Neural cell (in vitro differentiated cells): Measurements from ENCODE around the gene ST3GAL3. TPM values are rescaled to one million over a fixed set of nuclear protein-coding genes. Genes with fewer than 3 reads are reported as not detected.

Source experiments
- H2AFZ ChIP-seq: fragments of 200-600, 300-800 bp; sonication (generic), shearing (Covaris generic); 2 replicates; pipeline ENCODE4 v1.6.0; 2014; ENCODE audit warnings: low read depth, mild to moderate bottlenecking, antibody characterized with exemption, low read length, moderate library complexity
- H3F3A ChIP-seq: fragments of 200-600 bp; shearing (Covaris generic); 2 replicates; pipeline ENCODE4 v1.6.1; 2016; ENCODE audit warnings: mild to moderate bottlenecking, moderate library complexity, mixed read lengths, antibody characterized with exemption, low read length; ENCODE audit not compliant: insufficient read depth, poor library complexity, severe bottlenecking
- H3K27ac ChIP-seq: fragments of 200-600, 300-800 bp; sonication (generic), shearing (Covaris generic); 2 replicates; pipeline ENCODE4 v1.5.1; 2014; ENCODE audit warnings: mild to moderate bottlenecking, low read length, moderate library complexity
- H3K27me3 ChIP-seq: fragments of 300-800, 200-600 bp; sonication (generic), shearing (Covaris generic); 2 replicates; pipeline ENCODE4 v1.6.0; 2014; ENCODE audit warnings: mild to moderate bottlenecking, low read depth, low read length, moderate library complexity; ENCODE audit not compliant: insufficient read depth
- H3K36me3 ChIP-seq: fragments of 300-800, 200-600 bp; sonication (generic), shearing (Covaris generic); 2 replicates; pipeline ENCODE4 v1.5.1; 2014; ENCODE audit warnings: mild to moderate bottlenecking, antibody characterized with exemption, low read length, moderate library complexity; ENCODE audit not compliant: insufficient read depth
- H3K4me2 ChIP-seq: fragments of 300-800, 200-600 bp; sonication (generic), shearing (Covaris generic); 2 replicates; pipeline ENCODE4 v1.6.0; 2014; ENCODE audit warnings: mild to moderate bottlenecking, low read length
- H3K4me3 ChIP-seq: fragments of 300-800, 200-600 bp; sonication (generic), shearing (Covaris generic); 2 replicates; pipeline ENCODE4 v1.5.1; 2014; ENCODE audit warnings: mild to moderate bottlenecking, low read length, moderate library complexity
- H3K79me2 ChIP-seq: fragments of 200-600 bp; shearing (Covaris generic); replicated peaks from 2 replicates; pipeline ENCODE4 v1.6.0; 2014; ENCODE audit warnings: mild to moderate bottlenecking, low read length, moderate library complexity; ENCODE audit not compliant: insufficient read depth
- H3K9ac ChIP-seq: fragments of 300-800, 200-600 bp; sonication (generic), shearing (Covaris generic); 2 replicates; pipeline ENCODE4 v1.6.1; 2016; ENCODE audit warnings: mild to moderate bottlenecking, low read length, mixed read lengths
- H3K9me2 ChIP-seq: fragments of 200-600 bp; shearing (Covaris generic); 2 replicates; pipeline ENCODE4 v1.6.1; 2016; ENCODE audit warnings: mild to moderate bottlenecking, low read length, mixed read lengths; ENCODE audit not compliant: insufficient read depth
- H3K9me3 ChIP-seq: fragments of 200-600, 300-800 bp; sonication (generic), shearing (Covaris generic); 2 replicates; pipeline ENCODE4 v1.6.1; 2016; ENCODE audit warnings: mild to moderate bottlenecking, mixed run types, low read length, moderate library complexity, mixed read lengths
- H4K20me1 ChIP-seq: fragments of 200-600 bp; shearing (Covaris generic); 2 replicates; pipeline ENCODE4 v1.6.1; 2016; ENCODE audit warnings: mild to moderate bottlenecking, mixed run types; ENCODE audit not compliant: insufficient read depth
- CTCF ChIP-seq: fragments of 450-650 bp; IDR thresholded peaks from 2 replicates; pipeline ENCODE4 v1.5.1; 2014; ENCODE audit warnings: antibody characterized with exemption, mild to moderate bottlenecking, moderate library complexity; ENCODE audit not compliant: poor library complexity, severe bottlenecking
- EP300 ChIP-seq: fragments of 450-650 bp; conservative IDR thresholded peaks from 2 replicates; pipeline ENCODE4 v1.6.1; 2014; ENCODE audit warnings: antibody characterized with exemption, mild to moderate bottlenecking, moderate library complexity; ENCODE audit not compliant: poor library complexity, severe bottlenecking
- EZH2 ChIP-seq: fragments of 200-600, 300-800 bp; shearing (Covaris generic), sonication (generic); IDR thresholded peaks from 2 replicates; pipeline ENCODE4 v1.6.1; 2014; ENCODE audit warnings: antibody characterized with exemption, low read length, borderline replicate concordance, mild to moderate bottlenecking; ENCODE audit not compliant: insufficient read depth, poor library complexity, severe bottlenecking
- MXI1 ChIP-seq: fragments of 450-650 bp; conservative IDR thresholded peaks from 2 replicates; pipeline ENCODE4 v1.6.1; 2014; ENCODE audit warnings: antibody characterized with exemption, mild to moderate bottlenecking; ENCODE audit not compliant: poor library complexity, severe bottlenecking
- POLR2AphosphoS5 ChIP-seq: IDR thresholded peaks from 2 replicates; pipeline ENCODE4 v1.6.1; 2012
- RAD21 ChIP-seq: fragments of 450-650 bp; conservative IDR thresholded peaks from 2 replicates; pipeline ENCODE4 v1.6.1; 2014; ENCODE audit warnings: antibody characterized with exemption, mild to moderate bottlenecking, moderate library complexity
- REST ChIP-seq: IDR thresholded peaks from 2 replicates; pipeline ENCODE4 v1.6.1; 2012; ENCODE audit warnings: borderline replicate concordance
- SMC3 ChIP-seq: fragments of 450-650 bp; conservative IDR thresholded peaks from 2 replicates; pipeline ENCODE4 v1.6.1; 2014; ENCODE audit warnings: antibody characterized with exemption, mild to moderate bottlenecking, moderate library complexity; ENCODE audit not compliant: poor library complexity
- TAF1 ChIP-seq: IDR thresholded peaks from 2 replicates; pipeline ENCODE4 v1.6.1; 2012; ENCODE audit warnings: low read depth
- polyA plus RNA-seq: library from polyadenylated mRNA; depleted of rRNA; stranded (reverse); fragments of >200 nt; gene quantifications from 2 replicates; pipeline ENCODE4 v1.2.3, GENCODE V29; 2014

The ST3GAL3 gene
- polyA plus RNA-seq, 1 donor from 2014 or later = 36.8 TPM

GRCh38 chr1:43874716-43875115, 167.4 kb downstream of the ST3GAL3 start:
- no peak overlapping the region for H3K9ac ChIP-seq
- H3K9me3 ChIP-seq = no peaks in the 10 kb centered on the region
- TF ChIP-seq RAD21 (no peak), MXI1 (no peak), SMC3 (no peak), EZH2 (no peak), CTCF (no peak), EP300 (no peak), POLR2AphosphoS5 (no peak), REST (no peak), TAF1 (no peak)
- H3F3A ChIP-seq = no peaks in the 10 kb centered on the region
- H3K9me2 ChIP-seq = no peaks in the 10 kb centered on the region
- H3K4me3 ChIP-seq = no peak overlapping the region
- H2AFZ ChIP-seq = no peak overlapping the region
- no peaks in the 10 kb centered on the region for H3K79me2 ChIP-seq
- H3K27me3 ChIP-seq = no peaks in the 10 kb centered on the region
- H3K27ac ChIP-seq = no peak overlapping the region
- H3K4me2 ChIP-seq = no peak overlapping the region
- H4K20me1 ChIP-seq = no peaks in the 10 kb centered on the region
- no peaks in the 10 kb centered on the region for H3K36me3 ChIP-seq

- Histone ChIP-seq H4K20me1 (no peaks in the 10 kb centered on the region), H3K36me3 (no peaks in the 10 kb centered on the region), H3K79me2 (no peaks in the 10 kb centered on the region), H3K27me3 (no peaks in the 10 kb centered on the region), H3K4me2 (no peak overlapping the region), H3F3A (no peaks in the 10 kb centered on the region), H2AFZ (no peak overlapping the region), H3K27ac (no peak overlapping the region), H3K4me3 (no peak overlapping the region), H3K9ac (no peak overlapping the region), H3K9me3 (no peaks in the 10 kb centered on the region), H3K9me2 (no peaks in the 10 kb centered on the region)
- TF ChIP-seq TAF1 = no peak
- TF ChIP-seq EZH2 = no peak
These were observed 168.0 kb downstream of the ST3GAL3 start for GRCh38 chr1:43875331-43875730.

GRCh38 chr1:43877101-43877500, 169.8 kb downstream of the ST3GAL3 start:
- Histone ChIP-seq H3K36me3 (no peaks in the 10 kb centered on the region), H3K4me2 (no peak overlapping the region), H3K79me2 (no peaks in the 10 kb centered on the region), H3K27ac (no peak overlapping the region), H3K9me3 (no peaks in the 10 kb centered on the region), H3F3A (no peaks in the 10 kb centered on the region), H3K9me2 (no peaks in the 10 kb centered on the region), H3K9ac (no peak overlapping the region), H4K20me1 (no peaks in the 10 kb centered on the region), H3K27me3 (no peaks in the 10 kb centered on the region), H2AFZ (no peak overlapping the region), H3K4me3 (no peak overlapping the region)
- TF ChIP-seq TAF1 (no peak), CTCF (no peak)
